WTC11 (cell line): Measurements from ENCODE around the gene SCAI. TPM values are rescaled to one million over a fixed set of nuclear protein-coding genes. Genes with fewer than 3 reads are reported as not detected.

Experiments
- ATAC-seq: fragments of 200-7000 bp; cut with Tn5 transposase; 2 replicates; pipeline ENCODE4 v1.10.0; 2021; ENCODE audit warnings: mild to moderate bottlenecking, moderate library complexity
- CTCF ChIA-PET: fragments of 300-600 bp; sonication (Branson Sonifier 250); formaldehyde crosslinking; loops from one replicate; lab custom pipeline; 2021; ENCODE audit warnings: antibody characterized with exemption; lab: Charles Lee
- POLR2A ChIA-PET: fragments of 350-600 bp; sonication (Branson Sonifier 250); formaldehyde crosslinking; loops from one replicate; lab custom pipeline; 2021; ENCODE audit warnings: antibody characterized with exemption; lab: Charles Lee
- DNase-seq: peaks from one replicate; pipeline ENCODE4 v3.0.0; 2021; ENCODE audit warnings: low spot score
- H3K27ac Mint-ChIP-seq: 2 replicates; pipeline ENCODE4 v1.8.0; 2021; ENCODE audit warnings: mixed read lengths
- H3K27me3 Mint-ChIP-seq: 2 replicates; pipeline ENCODE4 v1.8.0; 2021; ENCODE audit warnings: low read depth, mild to moderate bottlenecking, moderate library complexity, mixed read lengths
- H3K36me3 Mint-ChIP-seq: 2 replicates; pipeline ENCODE4 v1.8.0; 2021; ENCODE audit warnings: mixed read lengths
- H3K4me1 Mint-ChIP-seq: 2 replicates; pipeline ENCODE4 v1.8.0; 2022; ENCODE audit warnings: mixed read lengths
- H3K4me3 Mint-ChIP-seq: 2 replicates; pipeline ENCODE4 v1.8.0; 2021; ENCODE audit warnings: mild to moderate bottlenecking, moderate library complexity, mixed read lengths
- H3K9me3 Mint-ChIP-seq: 2 replicates; pipeline ENCODE4 v1.8.0; 2021; ENCODE audit warnings: mixed read lengths
- ARID4B ChIP-seq: sonication (generic); formaldehyde crosslinking; IDR thresholded peaks from 2 replicates; pipeline ENCODE4 v1.8.0; 2023; ENCODE audit warnings: missing genetic modification reagents, mild to moderate bottlenecking, borderline replicate concordance
- ATF2 ChIP-seq: sonication (generic); formaldehyde crosslinking; IDR thresholded peaks from 2 replicates; pipeline ENCODE4 v1.8.1; 2022; ENCODE audit warnings: low read depth, missing genetic modification reagents, borderline replicate concordance
- EMX1 ChIP-seq: fragments of 250-450 bp; sonication (Bioruptor Pico); IDR thresholded peaks from 2 replicates; pipeline ENCODE4 v1.8.0; 2021; ENCODE audit warnings: mild to moderate bottlenecking
- FOXP1 ChIP-seq: sonication (generic); formaldehyde crosslinking; IDR thresholded peaks from 2 replicates; pipeline ENCODE4 v1.8.0; 2022; ENCODE audit warnings: missing genetic modification reagents, mild to moderate bottlenecking, moderate library complexity, borderline replicate concordance
- GTF2I ChIP-seq: fragments of 250-450 bp; sonication (Bioruptor Pico); conservative IDR thresholded peaks from 2 replicates; pipeline ENCODE4 v1.4.0; 2021; ENCODE audit warnings: mild to moderate bottlenecking
- IRF2 ChIP-seq: sonication (generic); formaldehyde crosslinking; IDR thresholded peaks from 2 replicates; pipeline ENCODE4 v1.8.0; 2022; ENCODE audit warnings: low read depth, missing genetic modification reagents, borderline replicate concordance
- MLX ChIP-seq: sonication (generic); formaldehyde crosslinking; IDR thresholded peaks from 2 replicates; pipeline ENCODE4 v1.8.1; 2023; ENCODE audit warnings: mild to moderate bottlenecking, missing genetic modification reagents, moderate library complexity
- NR1H2 ChIP-seq: sonication (generic); formaldehyde crosslinking; IDR thresholded peaks from 2 replicates; pipeline ENCODE4 v1.9.0; 2021; ENCODE audit warnings: mild to moderate bottlenecking, moderate library complexity, missing genetic modification reagents
- PRDM15 ChIP-seq: sonication (generic); formaldehyde crosslinking; IDR thresholded peaks from 2 replicates; pipeline ENCODE4 v1.8.0; 2022; ENCODE audit warnings: missing genetic modification reagents
- RORB ChIP-seq: fragments of 250-450 bp; sonication (Bioruptor Pico); IDR thresholded peaks from 2 replicates; pipeline ENCODE4 v1.9.0; 2021; ENCODE audit warnings: mild to moderate bottlenecking
- SOX15 ChIP-seq: fragments of 250-450 bp; sonication (Bioruptor Pico); IDR thresholded peaks from 2 replicates; pipeline ENCODE4 v1.9.0; 2021; ENCODE audit warnings: mild to moderate bottlenecking
- TEAD4 ChIP-seq: sonication (generic); formaldehyde crosslinking; IDR thresholded peaks from 2 replicates; pipeline ENCODE4 v1.8.0; 2022; ENCODE audit warnings: mild to moderate bottlenecking, missing genetic modification reagents
- USF1 ChIP-seq: sonication (generic); formaldehyde crosslinking; IDR thresholded peaks from 2 replicates; pipeline ENCODE4 v1.8.0; 2022; ENCODE audit warnings: mild to moderate bottlenecking, missing genetic modification reagents
- ZBTB43 ChIP-seq: sonication (generic); formaldehyde crosslinking; IDR thresholded peaks from 2 replicates; pipeline ENCODE4 v1.8.1; 2023; ENCODE audit warnings: mild to moderate bottlenecking, missing genetic modification reagents
- ZMAT4 ChIP-seq: fragments of 250-450 bp; sonication (Bioruptor Pico); IDR thresholded peaks from 2 replicates; pipeline ENCODE4 v1.9.0; 2021; ENCODE audit warnings: mild to moderate bottlenecking
- ZNF232 ChIP-seq: sonication (generic); formaldehyde crosslinking; IDR thresholded peaks from 2 replicates; pipeline ENCODE4 v1.8.0; 2022; ENCODE audit warnings: mild to moderate bottlenecking, missing genetic modification reagents
- ZNF263 ChIP-seq: sonication (generic); formaldehyde crosslinking; IDR thresholded peaks from 2 replicates; pipeline ENCODE4 v1.8.1; 2022; ENCODE audit warnings: low read depth, mild to moderate bottlenecking, moderate library complexity, missing genetic modification reagents
- ZSCAN18 ChIP-seq: fragments of 250-450 bp; sonication (Bioruptor Pico); IDR thresholded peaks from 2 replicates; pipeline ENCODE4 v2.1.2; 2022; ENCODE audit warnings: mild to moderate bottlenecking, moderate library complexity
- total RNA-seq: library from RNA; stranded (reverse); gene quantifications from 3 replicates; pipeline ENCODE4 v1.2.3, GENCODE V29; 2021

The SCAI gene
- total RNA-seq, 1 experiment from 2014 or later, result 20.4 TPM

GRCh38 chr9:124932333-124932732, 211.0 kb downstream of the SCAI start (continued):
- TF ChIP-seq PRDM15 (CRISPR knock-in tag), result no peak
- no peak for TF ChIP-seq TEAD4 (CRISPR knock-in tag)
- no peak for TF ChIP-seq ATF2 (CRISPR knock-in tag)
- no peak for TF ChIP-seq IRF2 (CRISPR knock-in tag)
- no peak for TF ChIP-seq ZMAT4 (CRISPR knock-in tag)
- no peak for TF ChIP-seq MLX (CRISPR knock-in tag)
- TF ChIP-seq NR1H2 (CRISPR knock-in tag), result no peak
- no peak for TF ChIP-seq RORB (CRISPR knock-in tag)
- no peak for TF ChIP-seq FOXP1 (CRISPR knock-in tag)
- TF ChIP-seq ARID4B (CRISPR knock-in tag), result no peak
- no peak for TF ChIP-seq ZNF232 (CRISPR knock-in tag)
- TF ChIP-seq ZNF263 (CRISPR knock-in tag), result no peak
- TF ChIP-seq GTF2I (CRISPR knock-in tag), result no peak

GRCh38 chr9:124929464-124929863, 213.9 kb downstream of the SCAI start:
- POLR2A ChIA-PET, result interaction anchor here (0.5 kb wide), 1 partner anchor 45 kb away, joined by 3 read pairs; no protein-coding TSS in a partner anchor
- H3K9me3 Mint-ChIP-seq, result no peaks in the 10 kb centered on the region
- no peak for TF ChIP-seq FOXP1 (CRISPR knock-in tag)
- no peak for TF ChIP-seq EMX1
- no peak for TF ChIP-seq USF1 (CRISPR knock-in tag)
- TF ChIP-seq ZMAT4 (CRISPR knock-in tag), result no peak
- TF ChIP-seq SOX15 (CRISPR knock-in tag), result no peak
- no peak for TF ChIP-seq ZSCAN18
- no peak for TF ChIP-seq ZBTB43 (CRISPR knock-in tag)

More at GRCh38 chr9:124929464-124929863, 213.9 kb downstream of the SCAI start:
- no peaks in the 10 kb centered on the region for H3K4me1 Mint-ChIP-seq
- CTCF ChIA-PET, result no interaction called here
- H3K36me3 Mint-ChIP-seq, result no peaks in the 10 kb centered on the region; the same call in 1 of the 2 replicates
- DNase-seq (no peak), ATAC-seq (no peak)
- H3K27me3 Mint-ChIP-seq, result no peaks in the 10 kb centered on the region
- no peak overlapping the region for H3K27ac Mint-ChIP-seq
- no peak overlapping the region for H3K4me3 Mint-ChIP-seq
